SW 1271 (cell line): ENCODE data around the gene THYN1.
A peak's percentile ranks its signal among the peaks of the same experiment; 100 is the strongest.
"Not testable (repeated sequence)": the region's sequence is repeated elsewhere in the genome, so short reads cannot be mapped to it uniquely, and the experiment has no call there.

Experiments
- DNase-seq, 2 experiments: peaks; one replicate each; lab custom pipeline; 2025; lab: John Stamatoyannopoulos, UW

Gene THYN1

GRCh38 chr11:134275188-134275533 lies 22.0 kb upstream of the THYN1 start:
- no peak for DNase-seq

- no peak for DNase-seq
These were observed 20.2 kb upstream of the THYN1 start for GRCh38 chr11:134273317-134273712.

GRCh38 chr11:134272381-134273316 lies 19.5 kb upstream of the THYN1 start:
- no peak for DNase-seq

DNA sequence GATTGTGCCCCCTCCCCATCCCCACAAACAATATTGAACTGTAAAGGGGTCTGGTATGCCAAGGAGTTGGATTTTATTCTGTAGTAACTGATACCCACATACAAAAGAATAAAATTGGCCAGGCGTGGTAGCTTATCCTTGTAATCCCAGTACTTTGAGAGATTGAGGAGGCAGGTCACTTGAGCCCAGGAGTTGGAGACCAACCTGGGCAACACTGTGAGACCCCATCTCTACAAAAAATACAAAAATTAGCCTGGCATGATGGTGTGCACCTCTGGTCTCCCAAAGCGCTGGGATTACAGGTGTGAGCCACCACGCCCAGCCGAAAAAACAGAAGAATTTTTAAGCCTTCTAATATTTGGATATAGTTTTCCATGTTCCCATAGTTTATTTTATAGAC lies 18.8 kb upstream of the THYN1 start:
- DNase-seq, result no peak

- DNase-seq, result peak in 1 of 2 experiments; percentile 18
These were observed 17.1 kb upstream of the THYN1 start for GRCh38 chr11:134270250-134270714.

DNA sequence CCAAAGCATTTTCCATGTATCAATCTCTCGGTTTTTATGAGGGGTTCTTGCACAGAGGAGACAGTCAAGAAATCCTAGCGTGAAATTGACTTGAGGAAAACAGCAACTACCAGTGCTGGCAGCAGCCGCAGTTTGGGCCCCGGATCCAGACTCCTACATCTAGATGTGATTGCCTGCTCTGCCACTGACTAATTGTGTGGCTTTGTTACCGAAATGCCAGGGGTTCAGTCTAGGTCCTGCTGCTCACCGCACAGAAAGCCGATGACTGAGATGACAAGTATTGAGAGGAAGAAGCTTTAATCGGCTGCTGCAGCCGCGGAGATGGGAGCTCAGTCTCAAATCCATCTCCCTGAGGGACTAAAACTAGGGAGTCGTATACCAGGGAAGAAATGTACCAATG lies 14.8 kb upstream of the THYN1 start:
- no peak for DNase-seq

GRCh38 chr11:134267461-134267860 lies 14.3 kb upstream of the THYN1 start:
- DNase-seq, result no peak

GRCh38 chr11:134266841-134267251 lies 13.7 kb upstream of the THYN1 start:
- DNase-seq, result no peak

GRCh38 chr11:134266440-134266839 lies 13.3 kb upstream of the THYN1 start:
- no peak for DNase-seq

DNA sequence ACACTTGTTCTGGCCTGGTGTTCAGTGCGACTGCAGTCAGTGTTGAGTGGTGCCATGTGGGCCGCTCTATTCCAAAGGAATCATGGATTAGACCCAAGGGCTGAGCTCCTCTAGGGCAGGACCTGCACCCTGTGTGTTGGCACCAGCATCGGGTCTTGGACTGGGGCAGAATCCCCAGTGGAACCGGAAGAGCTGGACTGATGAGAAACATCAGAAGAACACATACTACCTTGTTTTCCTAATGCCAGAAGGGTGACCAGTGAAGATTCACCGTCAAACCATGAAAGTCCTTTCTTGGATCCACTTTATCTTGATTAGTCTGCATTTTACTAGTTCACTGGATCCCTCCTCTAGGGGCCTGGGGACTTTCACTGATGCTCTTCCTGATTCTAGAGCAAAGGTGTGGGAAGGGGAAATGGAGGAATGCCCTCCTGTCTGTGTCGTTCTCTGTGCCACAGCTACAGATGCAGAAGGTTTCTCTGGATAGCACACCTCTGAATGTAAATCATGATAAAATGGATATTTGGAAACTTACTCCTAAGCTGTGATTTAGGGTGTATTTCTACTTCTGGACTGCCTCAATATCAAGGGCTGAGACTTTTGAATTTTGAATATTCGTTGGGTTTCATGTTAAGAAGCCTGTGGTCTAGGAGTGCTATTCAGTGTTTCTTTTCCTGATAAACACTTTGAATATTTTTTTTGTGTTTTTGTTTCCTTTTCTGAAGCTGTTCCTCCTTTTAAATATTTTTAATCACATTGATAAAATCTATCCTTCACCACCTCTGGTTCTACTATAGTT lies 12.0 kb upstream of the THYN1 start:
- no peak for DNase-seq

DNA sequence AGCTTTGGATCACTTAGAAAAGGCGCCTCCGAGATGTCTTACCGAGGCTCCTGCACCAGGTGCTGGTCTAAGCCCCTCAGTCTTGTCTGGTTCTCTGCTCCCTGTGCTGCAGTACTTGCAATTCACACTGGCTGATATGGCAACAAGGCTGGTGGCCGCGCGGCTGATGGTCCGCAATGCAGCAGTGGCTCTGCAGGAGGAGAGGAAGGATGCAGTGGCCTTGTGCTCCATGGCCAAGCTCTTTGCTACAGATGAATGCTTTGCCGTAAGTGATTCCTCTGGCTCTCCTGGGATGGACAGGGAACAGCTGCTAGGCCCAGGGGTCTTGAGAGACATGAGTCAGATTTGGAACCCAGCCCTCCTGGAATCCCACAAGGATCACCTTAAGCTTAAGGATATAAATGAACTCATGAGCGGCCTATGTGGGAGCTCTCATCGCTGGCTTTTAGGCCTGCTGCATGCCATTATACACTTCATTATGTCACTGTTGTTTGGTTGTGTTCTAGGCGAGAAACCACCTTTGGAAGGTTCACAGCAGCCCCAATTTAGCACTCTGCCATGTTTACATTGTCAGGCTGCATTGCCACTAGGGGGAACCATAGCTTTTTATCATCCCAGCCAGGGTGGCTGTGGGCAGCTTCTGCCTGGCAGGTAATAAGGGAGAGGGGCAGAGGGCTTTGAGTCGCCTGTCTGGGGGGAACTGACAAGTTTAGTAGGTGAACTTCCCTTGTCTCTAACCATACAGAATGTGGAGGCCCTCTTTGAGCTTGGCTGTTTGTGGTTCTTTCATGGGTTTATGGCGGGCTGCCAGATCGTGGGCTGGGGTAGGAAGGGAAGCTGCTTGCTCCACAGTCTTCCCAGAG lies 8.7 kb upstream of the THYN1 start:
- peak in 1 of 2 experiments; percentile 19 for DNase-seq

GRCh38 chr11:134260983-134261382 lies 7.8 kb upstream of the THYN1 start:
- no peak for DNase-seq

- no peak for DNase-seq
These were observed 7.4 kb upstream of the THYN1 start for GRCh38 chr11:134260503-134260902.

DNA sequence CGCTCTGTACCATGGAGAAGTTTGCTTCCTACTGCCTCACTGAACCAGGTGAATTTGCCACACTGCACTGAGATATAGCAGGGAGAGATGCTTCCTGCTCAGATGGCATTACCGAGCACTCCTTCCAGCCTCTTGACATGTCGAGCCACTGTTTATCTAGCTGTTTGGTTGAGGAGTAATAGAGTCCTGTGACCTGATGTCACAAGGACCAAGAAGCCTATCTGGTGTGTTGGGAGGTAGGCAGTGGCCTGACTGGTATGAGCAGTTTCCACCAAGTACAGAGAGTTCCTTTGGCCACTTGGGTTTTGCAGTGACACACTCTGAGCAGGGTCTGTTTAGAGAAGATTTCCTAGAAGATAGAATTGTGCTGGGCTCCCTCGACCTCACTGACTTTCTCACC lies 5.4 kb upstream of the THYN1 start:
- no peak for DNase-seq

DNA sequence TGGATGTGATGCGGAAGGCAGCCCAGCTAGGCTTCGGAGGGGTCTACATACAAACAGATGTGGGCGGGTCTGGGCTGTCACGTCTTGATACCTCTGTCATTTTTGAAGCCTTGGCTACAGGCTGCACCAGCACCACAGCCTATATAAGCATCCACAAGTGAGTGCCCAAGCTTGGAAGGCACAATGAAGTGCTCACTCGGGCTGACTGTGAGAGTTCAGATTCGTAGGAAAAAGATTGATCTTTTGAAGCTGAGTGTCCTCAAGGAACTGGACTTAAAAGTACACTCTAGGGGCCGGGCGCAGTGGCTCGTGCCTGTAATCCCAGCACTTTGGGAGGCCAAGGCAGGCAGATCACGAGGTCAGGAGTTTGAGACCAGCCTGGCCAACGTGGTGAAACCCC lies 3.9 kb upstream of the THYN1 start:
- DNase-seq, result no peak

- not testable (repeated sequence) for DNase-seq
These were observed 2.0 kb upstream of the THYN1 start for GRCh38 chr11:134255184-134255561.

DNA sequence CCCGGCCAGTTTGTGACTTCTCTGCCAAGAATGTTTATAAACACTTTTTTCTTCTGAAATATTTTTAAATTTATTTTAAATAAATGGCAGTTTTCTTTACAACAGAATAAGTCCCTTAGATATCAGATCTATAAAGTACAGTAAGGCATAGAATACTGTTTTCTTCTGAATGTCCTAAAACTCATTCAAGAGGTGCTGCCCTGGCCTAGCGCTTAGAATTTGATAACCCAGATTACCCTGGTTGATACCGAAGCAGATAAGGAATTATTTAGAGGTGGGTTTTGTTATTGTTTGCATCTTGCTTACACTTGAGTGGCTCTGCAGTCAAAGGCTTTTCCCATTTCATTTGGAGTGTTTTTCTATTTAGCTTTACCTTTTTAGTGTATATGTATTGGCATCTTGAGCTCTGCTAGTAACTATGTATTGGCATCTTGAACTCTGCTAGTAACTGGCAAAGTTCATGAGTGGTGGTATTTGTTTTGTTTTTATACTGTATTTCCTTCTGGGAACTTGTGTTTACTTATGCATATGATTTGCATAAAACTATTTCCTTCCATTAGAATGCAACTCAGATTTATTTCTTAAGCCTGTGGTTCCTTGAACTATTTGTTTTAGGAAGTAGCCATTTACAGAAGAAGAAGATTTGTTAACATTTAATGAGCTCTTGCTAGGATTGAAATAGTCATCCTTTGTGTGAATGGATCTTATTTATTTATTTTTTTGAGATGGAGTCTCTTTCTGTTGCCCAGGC lies 1.5 kb upstream of the THYN1 start:
- DNase-seq, result no peak

GRCh38 chr11:134252346-134253187 lies 585 bp downstream of the THYN1 start:
- no peak for DNase-seq

DNA sequence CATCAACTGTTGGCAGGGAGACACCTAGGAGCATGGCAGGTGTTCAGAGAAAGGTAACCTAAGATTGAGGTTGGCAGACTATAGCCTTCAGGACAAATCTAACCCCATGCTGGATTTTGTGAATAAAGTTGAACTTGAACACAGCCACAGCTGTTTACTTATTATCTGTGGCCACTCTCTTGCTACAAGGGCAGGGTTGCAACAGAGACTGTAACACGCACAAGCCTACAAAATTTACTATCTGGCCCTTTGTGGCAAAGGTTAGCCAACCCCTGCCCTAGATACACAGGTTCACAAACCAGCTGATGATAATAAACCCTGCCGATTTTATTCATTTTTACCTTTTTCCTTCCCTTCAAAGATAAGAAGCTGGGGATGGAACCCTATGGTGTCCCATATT lies 2.5 kb downstream of the THYN1 start:
- DNase-seq, result no peak

DNA sequence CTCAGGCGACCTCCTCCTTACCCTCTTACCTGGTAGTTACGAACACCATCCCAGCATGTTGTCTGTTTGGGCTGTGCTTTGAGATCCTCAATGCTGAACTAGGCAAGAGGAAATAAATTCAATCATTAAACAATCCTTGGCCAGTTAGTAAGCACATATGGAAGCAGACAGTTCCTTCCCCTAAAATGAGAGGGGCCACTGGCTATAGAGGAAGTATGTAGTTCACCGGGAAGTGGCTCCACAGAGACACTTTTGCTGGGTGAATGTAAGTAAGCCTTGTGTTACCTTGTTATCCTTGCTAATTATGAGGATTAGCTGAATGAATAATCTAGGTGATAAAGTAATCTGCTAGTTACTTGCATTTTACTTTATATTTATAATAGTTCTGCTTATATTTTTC lies 2.9 kb downstream of the THYN1 start:
- no peak for DNase-seq
